GM21360 (cell line): ENCODE results near the gene COP1.

Experiments
- ATAC-seq: cut with Tn5 transposase; IDR thresholded peaks from one replicate; pipeline ENCODE4 v1.9.1; 2021; ENCODE audit warnings: mild to moderate bottlenecking, moderate library complexity; ENCODE audit not compliant: unreplicated experiment

COP1 gene

DNA sequence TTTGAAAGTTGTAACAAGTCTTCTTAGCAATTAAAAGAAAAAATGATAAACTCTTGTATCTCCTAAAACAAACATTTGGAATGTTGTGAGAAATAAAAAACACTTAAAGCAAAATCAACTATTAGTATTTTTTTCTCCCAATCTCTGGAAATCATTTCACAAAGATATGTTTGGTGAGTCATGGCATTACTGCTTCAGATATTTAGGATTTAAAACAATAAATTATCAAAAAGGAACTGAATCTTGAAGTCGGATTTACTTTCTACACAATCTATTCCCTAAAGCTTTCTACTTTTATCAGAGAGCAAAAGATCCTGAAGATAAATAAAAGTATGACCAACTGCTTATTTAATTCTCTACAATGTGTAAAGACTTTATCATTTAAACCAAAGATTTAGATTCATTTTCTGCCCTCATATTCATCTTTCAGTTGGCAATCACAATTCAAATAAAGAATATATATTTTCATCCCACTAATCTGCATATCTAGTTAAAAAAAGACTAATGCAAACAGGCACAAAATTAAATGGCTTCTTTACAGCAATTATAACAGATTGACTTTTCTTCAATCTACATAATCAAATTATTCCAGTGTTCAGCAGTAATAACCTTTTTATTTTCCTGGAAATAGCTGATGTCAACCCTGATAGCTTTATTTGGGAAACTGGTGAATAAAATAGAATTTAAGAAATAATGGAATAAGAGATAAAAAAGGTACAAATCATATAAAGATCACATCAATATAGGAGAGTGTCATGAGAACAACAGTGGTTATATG lies 230.0 kb downstream of the COP1 start:
- ATAC-seq: no peak

DNA sequence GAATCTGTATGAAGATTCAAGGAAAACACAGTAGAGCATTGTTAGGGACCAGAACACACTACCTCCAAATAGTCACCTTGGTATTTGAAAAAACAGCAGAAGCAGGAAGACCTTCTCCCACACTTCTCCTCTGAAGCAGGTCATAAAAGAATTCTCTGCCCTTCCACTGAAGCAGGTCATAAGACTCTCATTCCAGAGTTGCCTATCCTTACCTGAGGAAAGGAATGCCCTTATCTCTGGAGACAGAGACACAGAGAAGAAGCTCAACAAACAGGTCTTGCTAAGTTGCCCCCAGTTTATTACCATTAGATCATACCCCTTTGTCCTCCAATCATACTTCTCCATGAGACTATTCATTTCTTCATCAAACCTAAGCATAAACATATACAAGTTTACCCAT lies 237.9 kb downstream of the COP1 start:
- no peak for ATAC-seq

DNA sequence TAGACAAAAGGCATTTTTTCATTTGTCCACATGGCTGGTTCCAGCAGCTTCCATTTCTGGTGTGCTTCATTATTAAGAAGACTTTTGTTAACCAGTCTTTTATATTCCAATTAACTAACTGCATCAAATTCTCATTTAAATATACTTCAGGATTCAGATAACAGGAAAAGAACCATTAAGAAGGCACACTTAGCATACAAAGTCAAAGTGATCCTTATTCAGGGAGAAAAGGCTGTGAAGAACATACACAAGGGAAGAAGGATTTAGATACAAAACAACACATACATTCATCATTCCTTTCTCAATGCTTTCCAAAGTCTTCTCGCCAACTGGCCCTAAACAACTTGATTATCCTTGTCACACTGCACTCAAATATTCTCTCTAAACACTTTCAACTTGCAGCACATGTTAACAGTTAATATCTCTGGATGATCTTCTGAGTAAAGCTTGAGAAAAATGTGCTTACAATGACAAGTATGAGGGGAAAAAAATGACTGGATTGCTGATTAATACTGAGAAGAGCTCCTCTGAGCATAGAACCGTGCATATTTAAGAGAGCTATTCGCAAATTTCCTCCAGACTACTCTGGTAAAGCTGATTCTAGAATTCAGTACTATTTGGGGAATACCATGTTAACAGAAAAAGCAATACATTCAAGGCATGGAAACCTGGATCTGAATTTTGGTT lies 238.5 kb downstream of the COP1 start:
- no peak for ATAC-seq

DNA sequence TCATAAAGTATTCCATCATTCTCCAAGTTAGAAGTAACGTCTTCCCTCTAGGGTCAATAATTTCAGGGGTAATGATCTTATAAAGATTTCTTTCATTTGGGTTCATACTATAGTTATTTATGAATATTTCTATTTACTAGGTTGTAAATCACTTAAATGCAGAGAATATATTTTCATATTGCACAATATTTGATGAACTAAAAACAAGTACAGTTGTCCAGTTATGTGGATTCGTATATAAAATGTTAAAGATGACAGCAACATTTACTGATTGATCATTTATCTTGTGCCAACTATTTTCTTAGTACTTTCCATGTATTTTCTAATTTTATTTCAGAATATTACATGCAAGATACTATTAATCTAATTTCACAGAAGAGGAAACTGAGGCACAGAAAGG lies 243.3 kb downstream of the COP1 start:
- no peak for ATAC-seq

DNA sequence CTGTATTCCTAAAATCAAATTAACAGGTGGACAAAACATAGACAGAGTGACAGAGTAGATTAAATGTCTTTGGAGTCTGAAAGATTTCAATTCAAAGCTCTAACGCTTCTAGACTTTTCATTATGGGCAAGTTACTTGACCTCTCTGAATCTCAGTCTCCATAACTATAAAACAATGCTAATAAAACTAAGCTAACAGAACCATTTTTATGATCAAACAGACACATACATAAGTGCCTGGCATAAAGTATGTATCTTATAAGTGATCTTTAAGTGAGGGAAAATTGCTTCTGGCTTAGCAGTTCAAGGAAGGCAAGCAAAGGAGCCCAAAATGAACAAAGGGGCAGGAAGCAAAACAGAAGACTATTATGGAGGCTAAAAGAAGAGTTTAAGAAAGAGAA lies 246.9 kb downstream of the COP1 start:
- no peak for ATAC-seq

DNA sequence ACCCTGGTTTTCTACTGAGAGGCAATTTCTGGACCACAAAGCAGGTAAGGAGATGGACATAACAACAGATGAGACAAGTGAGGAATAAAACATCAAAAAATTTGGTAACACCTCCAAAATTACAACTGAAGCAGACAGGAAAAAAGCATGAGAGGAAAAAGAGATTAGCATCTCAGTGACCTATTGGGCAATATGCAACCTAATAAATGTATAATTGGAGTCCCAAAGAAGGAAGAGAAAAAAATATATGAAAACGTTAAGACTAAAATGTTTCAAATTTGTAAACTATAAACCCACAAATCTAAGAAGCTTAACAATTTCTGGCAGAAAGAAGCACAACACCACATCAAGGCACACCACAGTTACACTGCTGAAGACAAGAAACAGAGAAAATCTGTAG lies 255.5 kb downstream of the COP1 start:
- no peak for ATAC-seq

DNA sequence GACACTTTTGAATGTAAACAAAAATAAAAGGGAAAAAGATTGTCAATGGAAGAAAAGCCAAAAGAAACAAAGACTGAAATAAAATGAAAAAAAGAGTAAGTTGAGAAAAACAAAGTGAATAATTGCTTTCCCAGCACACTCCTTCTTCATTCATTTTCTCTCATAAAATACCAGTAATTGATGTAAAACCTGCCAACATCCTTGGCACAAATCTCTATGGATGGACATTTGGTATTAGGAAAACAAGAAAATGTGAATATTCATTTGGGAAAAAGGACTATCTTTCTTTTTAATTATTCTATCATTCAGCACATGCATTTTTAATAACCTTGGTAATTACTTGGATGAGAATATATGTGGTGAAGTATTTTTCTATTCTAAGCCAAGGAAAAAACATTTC lies 259.3 kb downstream of the COP1 start:
- no peak for ATAC-seq

DNA sequence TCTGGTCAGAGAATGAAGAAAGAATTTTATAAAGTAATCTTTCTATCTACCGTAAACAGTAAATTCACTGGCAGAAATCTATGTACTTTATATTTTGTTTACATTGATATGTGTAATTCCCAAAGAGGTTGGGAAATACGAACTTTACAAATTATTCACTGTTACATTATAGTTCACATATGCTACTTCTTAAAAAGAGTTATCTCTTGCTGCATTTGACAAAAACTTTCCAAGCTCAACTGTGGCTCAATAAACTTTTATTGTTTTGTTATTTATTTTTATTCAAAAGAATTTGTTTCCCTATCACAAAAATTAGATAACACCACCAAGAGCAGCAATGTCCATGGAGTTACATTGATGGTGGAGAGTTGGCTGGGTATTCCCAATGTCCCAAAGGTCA lies 262.5 kb downstream of the COP1 start:
- no peak for ATAC-seq

DNA sequence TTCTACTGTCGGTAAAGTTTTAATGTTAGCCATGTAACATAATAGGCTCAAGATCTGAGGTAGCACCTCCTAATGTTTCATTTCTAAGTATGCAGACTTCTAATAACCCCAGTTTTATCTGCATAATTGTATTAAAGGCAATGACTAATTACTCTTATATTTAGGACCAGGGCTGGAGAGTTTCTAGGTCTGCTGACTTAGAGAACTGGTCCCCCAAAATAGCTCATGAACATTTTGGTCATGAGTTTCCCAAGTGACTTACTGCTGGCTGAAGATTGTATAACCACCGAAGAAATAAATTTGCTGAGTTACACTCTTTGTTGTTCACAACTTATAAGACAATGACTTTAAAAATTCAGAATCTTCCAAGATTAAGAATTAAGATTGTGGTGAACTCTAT lies 265.9 kb downstream of the COP1 start:
- ATAC-seq: no peak

DNA sequence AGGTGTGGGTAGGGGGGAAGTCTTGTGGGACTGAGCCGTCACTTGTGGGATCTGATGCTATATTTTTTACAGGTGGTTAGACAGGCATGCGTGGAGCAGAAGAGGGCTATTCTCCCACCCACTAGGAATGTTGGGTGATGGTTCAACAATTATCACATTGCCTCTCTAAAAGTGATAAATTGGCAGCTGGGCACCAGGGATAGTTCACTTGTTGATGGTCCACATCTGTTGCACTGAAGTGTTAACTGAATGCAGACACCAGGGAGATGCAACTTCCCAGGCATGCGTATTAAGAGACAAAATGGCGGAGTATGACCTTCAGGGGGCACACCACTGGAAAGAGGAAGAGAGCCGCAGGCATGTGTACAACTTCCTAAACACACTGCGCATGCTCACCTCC lies 270.4 kb downstream of the COP1 start:
- ATAC-seq: no peak

DNA sequence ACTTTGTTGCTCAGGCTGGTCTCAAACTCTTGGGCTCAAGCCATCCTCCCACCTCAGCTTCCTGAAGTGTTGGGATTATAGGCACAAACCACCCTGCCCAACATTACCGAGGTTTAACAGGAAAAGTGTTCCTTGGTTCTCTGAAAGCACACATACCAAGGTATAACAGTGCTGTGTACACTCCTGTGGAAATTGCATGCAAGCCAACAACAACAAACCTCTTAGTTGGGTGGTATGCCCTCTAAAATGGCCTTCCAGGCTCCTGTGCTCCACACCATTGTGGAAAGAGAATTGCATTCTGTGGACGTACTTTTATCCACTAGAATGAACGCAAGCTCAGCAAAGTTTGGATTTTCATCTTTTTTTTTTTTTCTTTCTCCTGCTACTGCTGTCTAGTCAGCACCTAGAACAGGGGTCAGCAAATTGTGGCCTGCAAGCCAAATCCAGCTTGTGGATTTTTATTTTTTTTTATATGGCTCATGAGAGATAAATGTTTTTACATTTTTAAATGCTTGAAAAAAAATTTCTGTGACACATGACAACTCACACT lies 271.4 kb downstream of the COP1 start:
- ATAC-seq: no peak

DNA sequence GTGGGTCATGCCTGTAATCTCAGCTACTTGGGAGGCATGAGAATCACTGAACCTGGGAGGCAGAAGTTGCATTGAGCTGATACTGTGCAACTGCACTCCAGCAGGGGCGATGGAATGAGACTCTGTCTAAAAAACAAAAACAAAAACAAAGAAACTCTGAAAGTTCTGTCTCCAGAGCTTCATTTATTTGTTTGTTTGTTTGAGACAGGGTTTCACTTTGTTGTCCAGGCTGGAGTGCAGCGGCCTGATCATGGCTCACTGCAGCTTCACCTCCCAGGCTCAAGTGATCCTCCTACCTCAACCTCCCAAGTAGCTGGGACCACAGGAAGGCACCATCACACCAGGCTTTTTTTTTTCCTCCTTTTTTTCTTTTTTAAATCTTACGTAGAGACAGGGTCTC lies 271.9 kb downstream of the COP1 start:
- no peak for ATAC-seq

DNA sequence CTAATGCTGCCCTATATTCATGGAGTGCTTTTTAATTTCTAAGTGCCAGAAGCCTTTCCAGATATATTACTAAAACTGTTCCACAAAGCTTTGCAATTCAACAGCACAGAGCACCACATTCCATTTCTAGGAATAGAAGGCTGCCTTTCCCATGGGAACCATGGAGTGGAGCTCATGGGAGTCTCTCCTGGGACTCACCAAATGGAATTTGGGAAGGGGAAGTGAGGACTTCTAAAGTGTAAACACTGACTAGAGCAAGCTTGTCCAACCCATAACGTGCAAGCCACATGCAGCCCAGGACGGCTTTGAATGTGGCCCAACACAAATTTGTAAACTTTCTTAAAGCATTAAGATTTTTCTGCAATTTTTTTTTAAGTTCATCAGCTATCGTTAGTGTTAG lies 273.3 kb downstream of the COP1 start:
- no peak for ATAC-seq

DNA sequence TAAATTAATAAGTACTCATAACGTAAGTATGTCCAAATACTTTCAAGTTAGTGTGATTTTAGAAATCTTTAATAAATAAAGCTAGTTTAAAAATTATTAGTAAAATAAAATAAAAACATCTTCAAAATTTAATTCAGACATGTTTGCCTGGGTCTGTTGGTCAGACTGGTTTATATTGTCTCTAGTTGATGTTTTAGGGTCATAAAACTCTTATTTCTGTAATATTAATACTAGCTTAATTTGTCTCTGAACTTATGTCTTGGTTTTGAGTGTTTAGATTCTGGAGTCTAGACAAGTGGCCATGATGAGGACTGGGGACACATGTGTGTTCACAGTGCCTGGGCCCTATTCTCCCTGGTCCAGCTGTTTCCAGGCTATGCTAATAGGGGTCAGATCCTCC lies 279.1 kb downstream of the COP1 start:
- ATAC-seq: no peak

DNA sequence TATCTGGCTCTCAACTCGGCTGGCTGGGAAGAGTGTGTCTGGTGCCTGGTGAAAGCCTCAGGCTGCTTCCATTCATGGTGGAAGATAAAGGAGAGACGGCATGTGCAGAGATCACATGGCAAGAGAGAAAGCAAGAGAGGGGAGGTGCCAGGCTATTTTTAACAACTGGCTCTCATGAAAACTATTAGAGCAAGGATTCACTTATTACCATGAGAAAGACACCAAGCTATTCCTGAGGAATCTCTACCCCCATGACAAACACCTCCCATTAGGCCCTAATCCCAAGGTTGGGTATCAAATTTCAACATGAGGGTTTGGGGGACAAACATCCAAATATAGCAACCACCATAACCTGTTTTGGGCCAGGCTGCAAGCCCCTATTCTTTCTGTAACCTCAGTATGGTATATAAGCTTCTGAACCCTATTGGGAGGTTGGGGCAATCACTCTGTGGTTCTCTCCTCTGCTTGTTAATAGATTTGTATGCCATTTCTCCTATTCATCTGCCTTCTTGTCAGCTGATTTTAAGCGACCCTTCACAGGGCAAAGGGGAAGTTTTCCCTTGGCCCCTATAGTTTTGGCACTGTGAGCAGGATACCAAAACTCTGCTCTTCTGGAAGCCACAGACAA lies 284.7 kb downstream of the COP1 start:
- no peak for ATAC-seq

DNA sequence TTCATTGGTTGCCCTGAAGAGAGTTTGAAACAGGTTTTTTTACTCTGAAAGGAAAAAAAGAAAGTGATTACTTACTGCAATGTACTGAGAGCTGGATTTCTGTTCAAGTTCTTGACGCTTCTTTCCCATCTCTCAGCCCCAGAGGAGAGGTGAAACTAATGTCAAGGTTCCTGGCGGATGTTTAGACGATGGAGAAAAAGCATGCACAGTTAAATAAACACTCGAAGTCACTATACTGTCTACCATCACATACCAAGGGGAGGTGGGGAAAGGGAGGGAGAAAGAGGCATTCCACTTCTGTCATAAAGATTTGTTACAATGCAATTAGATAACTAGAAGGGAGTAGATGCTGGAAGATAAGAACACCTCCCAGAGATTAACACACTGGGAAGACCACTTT lies 286.7 kb downstream of the COP1 start:
- ATAC-seq: no peak

DNA sequence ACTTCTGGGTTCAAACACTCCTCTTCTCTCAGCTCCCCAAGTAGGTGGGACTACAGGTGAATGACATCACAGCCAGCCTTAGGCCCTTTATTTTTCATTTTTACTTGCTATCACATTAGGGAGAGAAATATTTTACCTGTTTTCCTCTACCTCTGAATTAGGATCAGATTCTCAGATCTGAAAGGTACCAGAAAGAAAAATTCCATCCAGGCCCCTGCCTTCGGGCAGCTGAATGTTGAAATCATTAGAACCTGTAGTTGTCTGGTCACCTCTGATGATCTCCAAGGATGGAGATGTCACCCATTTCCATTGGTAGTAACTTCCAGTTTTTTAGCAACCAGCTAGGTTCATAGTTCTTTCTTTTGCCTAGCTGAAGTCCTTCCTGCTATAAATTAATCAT lies 288.1 kb downstream of the COP1 start:
- no peak for ATAC-seq

DNA sequence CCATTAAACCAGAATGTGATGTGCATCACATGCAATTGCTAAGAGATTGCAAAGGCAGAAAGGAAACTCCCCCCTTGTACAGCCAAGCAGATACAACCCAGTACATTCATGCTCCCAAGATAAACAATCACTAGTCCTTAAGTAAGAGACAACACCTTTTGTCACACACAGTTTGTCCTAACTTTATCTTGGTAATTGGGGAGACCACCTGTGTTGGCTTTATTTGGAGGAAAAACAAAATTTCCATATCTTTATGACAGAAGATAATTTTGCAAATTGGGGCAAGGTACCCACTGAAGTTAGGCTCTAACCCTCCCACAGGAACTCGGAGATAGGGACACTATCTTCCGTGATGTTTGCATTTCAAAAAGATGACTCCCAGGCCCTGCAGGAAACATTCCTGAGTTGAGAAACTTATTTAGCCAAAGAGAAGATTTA lies 288.7 kb downstream of the COP1 start:
- no peak for ATAC-seq

DNA sequence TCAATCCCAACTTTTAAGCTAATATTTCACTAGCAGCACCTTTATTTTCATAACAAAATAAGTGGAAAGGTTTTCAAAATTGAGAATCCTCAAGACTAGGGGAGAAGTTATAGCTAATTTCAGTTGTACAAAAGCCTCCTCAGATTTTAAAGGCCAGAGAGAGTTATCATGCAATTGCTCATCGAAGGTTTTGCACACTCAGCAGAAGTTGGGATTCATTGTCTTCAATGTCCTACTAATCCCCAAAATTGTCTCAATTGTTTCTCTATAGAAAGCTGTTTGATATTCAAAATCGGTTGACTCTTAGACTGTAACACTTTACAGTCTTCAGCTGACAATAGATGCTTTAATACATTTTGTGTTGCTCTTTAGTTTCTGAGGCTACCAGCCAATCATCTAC lies 293.0 kb downstream of the COP1 start:
- no peak for ATAC-seq

DNA sequence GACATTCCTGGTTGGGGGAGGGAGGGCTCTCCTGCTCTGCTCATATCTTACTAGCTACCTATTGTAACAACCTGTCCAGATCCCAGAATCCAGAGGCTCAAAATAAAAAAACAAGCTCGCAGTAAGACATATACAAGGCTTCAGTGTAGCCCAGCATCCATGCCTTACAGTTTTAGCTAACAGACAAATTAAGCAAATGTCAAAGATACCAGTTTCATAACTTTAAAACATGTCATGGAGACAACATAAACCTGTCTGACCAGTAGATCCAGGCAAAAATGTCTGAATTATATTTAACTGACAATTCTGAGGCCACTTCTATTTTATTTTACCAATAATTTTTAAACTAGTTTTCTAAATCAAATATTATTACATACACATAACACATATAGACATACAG lies 295.9 kb downstream of the COP1 start:
- ATAC-seq: no peak

DNA sequence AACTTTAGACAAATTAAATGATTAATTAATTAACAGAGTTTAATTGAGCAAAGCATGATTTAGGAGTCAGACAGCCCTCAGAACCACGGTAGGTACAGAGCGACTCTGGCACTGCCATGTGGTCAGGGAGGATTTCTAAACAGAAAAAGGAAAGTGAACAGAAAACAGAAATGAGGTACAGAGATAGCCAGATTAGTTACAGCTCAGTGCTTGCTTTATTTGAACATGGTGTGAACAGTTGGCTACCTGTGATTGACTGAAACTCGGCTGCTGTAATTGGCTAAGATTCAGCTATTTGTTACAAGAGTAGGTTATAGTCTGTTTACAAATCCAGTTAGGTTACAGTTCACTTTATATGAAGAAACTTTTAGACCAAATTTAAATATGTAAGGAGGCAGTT lies 300.7 kb downstream of the COP1 start:
- ATAC-seq: no peak

DNA sequence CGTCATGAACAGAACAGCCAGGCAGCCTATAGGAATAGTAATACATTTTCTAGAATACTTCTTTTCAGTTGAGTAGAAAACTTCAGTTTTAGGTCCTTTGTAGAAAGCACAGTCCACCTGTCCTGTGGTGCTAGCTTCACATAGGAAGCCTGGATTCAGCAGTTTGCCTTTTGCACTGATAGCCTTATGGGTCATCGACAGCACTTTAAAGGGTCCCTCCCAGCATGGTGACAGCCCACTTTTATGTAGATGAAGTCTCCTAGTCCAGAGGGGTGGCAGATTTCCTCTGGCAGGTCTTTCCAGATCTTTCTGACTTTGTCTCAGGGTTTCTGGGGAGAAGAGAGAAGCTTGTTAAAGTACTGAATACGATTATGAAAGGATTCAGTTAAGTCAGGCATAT lies 302.3 kb downstream of the COP1 start:
- no peak for ATAC-seq
